Stimulated activated CD8-positive, alpha-beta memory T cell treated with anti-CD3 and anti-CD28 coated beads, Interleukin-4, amount 100 ng/mL, for 24 hours (primary cell): Measurements from ENCODE around the gene FASTKD3.

Source experiments
- DNase-seq: peaks from one replicate; pipeline ENCODE4 v3.0.0-alpha.2; 2020; ENCODE audit warnings: low read depth

The FASTKD3 gene

GRCh38 chr5:7849681-7850394 is 19.0 kb downstream of the FASTKD3 start:
- DNase-seq = no peak

- DNase-seq = no peak
These were observed 20.5 kb downstream of the FASTKD3 start for GRCh38 chr5:7848296-7848695.

GRCh38 chr5:7846327-7846726 is 22.5 kb downstream of the FASTKD3 start:
- no peak for DNase-seq

- no peak for DNase-seq
These were observed 23.3 kb downstream of the FASTKD3 start for GRCh38 chr5:7845557-7845956.

- DNase-seq = no peak
These were observed 23.9 kb downstream of the FASTKD3 start for GRCh38 chr5:7844901-7845300.

- DNase-seq = no peak
These were observed 26.3 kb downstream of the FASTKD3 start for GRCh38 chr5:7842531-7842930.

GRCh38 chr5:7837403-7837802 is 31.4 kb downstream of the FASTKD3 start:
- DNase-seq = no peak

GRCh38 chr5:7834982-7835381 is 33.8 kb downstream of the FASTKD3 start:
- DNase-seq = no peak

GRCh38 chr5:7828269-7828668 is 40.6 kb downstream of the FASTKD3 start:
- no peak for DNase-seq

GRCh38 chr5:7827610-7828009 is 41.2 kb downstream of the FASTKD3 start:
- no peak for DNase-seq

GRCh38 chr5:7825630-7826029 is 43.2 kb downstream of the FASTKD3 start:
- DNase-seq = no peak

- DNase-seq = no peak
These were observed 43.8 kb downstream of the FASTKD3 start for GRCh38 chr5:7824995-7825394.

- no peak for DNase-seq
These were observed 45.2 kb downstream of the FASTKD3 start for GRCh38 chr5:7823594-7823993.

- DNase-seq = no peak
These were observed 46.4 kb downstream of the FASTKD3 start for GRCh38 chr5:7822449-7822848.

- DNase-seq = no peak
These were observed 52.3 kb downstream of the FASTKD3 start for GRCh38 chr5:7816535-7816901.

- DNase-seq = peak; percentile 42
These were observed 52.8 kb downstream of the FASTKD3 start for GRCh38 chr5:7815892-7816534.

- no peak for DNase-seq
These were observed 54.0 kb downstream of the FASTKD3 start for GRCh38 chr5:7814816-7815215.

- no peak for DNase-seq
These were observed 55.3 kb downstream of the FASTKD3 start for GRCh38 chr5:7813576-7813975.

- no peak for DNase-seq
These were observed 55.8 kb downstream of the FASTKD3 start for GRCh38 chr5:7813007-7813406.

GRCh38 chr5:7811715-7812114 is 57.1 kb downstream of the FASTKD3 start:
- DNase-seq = no peak
